Adrenal gland (tissue), 19 donors: ENCODE measurements around the gene KCTD20. TPM values are rescaled to one million over a fixed set of nuclear protein-coding genes. Genes with fewer than 3 reads are reported as not detected.

Source experiments
- DNase-seq, 7 donors: peaks; one replicate each; pipeline ENCODE4 v3.0.0-alpha.2; 2019 to 2020
- H3K27ac ChIP-seq, 5 donors: fragments of 200-600 bp; sonication (generic) in 4 of 5; 1 replicate in 3 of 5; 2 replicates in 2 of 5; pipeline versions ENCODE4 v1.5.1 to v1.8.0; 2016 to 2020; ENCODE audit warnings: mild to moderate bottlenecking in 1 of 5
- H3K27me3 ChIP-seq: fragments of 200-600 bp; 2 replicates; pipeline ENCODE4 v1.8.0; 2021
- H3K36me3 ChIP-seq, 2 donors: fragments of 200-600 bp; replicated peaks in 1 of 2; 1 replicate in 1 of 2; 2 replicates in 1 of 2; pipeline versions ENCODE4 v1.5.1 to v1.8.0; 2018 to 2022
- H3K4me1 ChIP-seq, 2 donors: fragments of 200-600 bp; replicated peaks in 1 of 2; 1 replicate in 1 of 2; 2 replicates in 1 of 2; pipeline versions ENCODE4 v1.5.1 to v1.8.0; 2018 to 2021
- H3K4me3 ChIP-seq, 4 donors: fragments of 200-600 bp; sonication (generic) in 3 of 4; one replicate each; pipeline ENCODE4 v1.5.1; 2016 to 2018
- H3K9me3 ChIP-seq, 3 donors: fragments of 200-600 bp; sonication (generic) in 1 of 3; replicated peaks in 1 of 3; 1 replicate in 2 of 3; 2 replicates in 1 of 3; pipeline versions ENCODE4 v1.5.1 to v1.8.0; 2016 to 2021
- CTCF ChIP-seq, 6 experiments: fragments of 450-650 bp in 4 of 6; fragments of 200-600 bp in 2 of 6; sonication (generic) in 1 of 6; IDR thresholded peaks; 1 replicate in 5 of 6; 2 replicates in 1 of 6; pipeline versions ENCODE4 v1.5.1 to v1.8.0; 2016 to 2021; ENCODE audit warnings: antibody characterized with exemption in 6 of 6, mild to moderate bottlenecking in 2 of 6, moderate library complexity in 1 of 6
- POLR2A ChIP-seq, 2 donors: fragments of 450-650 bp; IDR thresholded peaks; one replicate each; pipeline ENCODE4 v1.6.1; 2017; ENCODE audit warnings: antibody characterized with exemption in 2 of 2, mild to moderate bottlenecking in 2 of 2, moderate library complexity in 1 of 2
- WGBS, 4 donors: extraction: QIAGEN DNeasy Blood & Tissue Kit in 2 of 4; methylation state at CpG; one replicate each; pipeline versions ENCODE4 v1.1.5 to v1.1.7; 2013 to 2017; 5-methylcytosine and 5-hydroxymethylcytosine counted together
- intact Hi-C, 2 donors: fragments of 100-400 bp; cut with DNase I; formaldehyde crosslinking; loops; one replicate each; pipeline versions ENCODE4 v1.14.1 to v1.15.0; 2022 to 2023
- long read RNA-seq, 10 donors: library from polyadenylated mRNA in 3 of 10; unstranded in 2 of 10; stranded (forward) in 1 of 10; transcript quantifications; one replicate each; pipeline ENCODE4 v2.0.0 and lab custom pipeline, GENCODE V29; 2021 to 2026
- polyA plus RNA-seq, 3 donors: library from polyadenylated mRNA; stranded (reverse); fragments of 200-250 nt in 2 of 3; fragments of 350-450 nt in 1 of 3; fragmentation: Illumina TruSeq in 1 of 3; extraction: RNeasy Lipid Tissue Mini Kit (QIAGEN cat#74804) in 1 of 3; gene quantifications; one replicate each; pipeline ENCODE4 v1.2.3, GENCODE V29; 2013 to 2014
- total RNA-seq, 9 donors: library from RNA; depleted of rRNA in 4 of 9; stranded (reverse); fragments of >200 nt in 4 of 9; fragments of 120-200 nt in 1 of 9; fragmentation: NEBNext Ultra II Directional in 1 of 9; extraction: Animal tissue kit (Norgen Biotek cat#: 25700) in 1 of 9; gene quantifications; one replicate each; pipeline versions ENCODE4 v1.1.0 to v1.2.4, GENCODE V29; 2013 to 2023
- donor health status: healthy with polysubstance abuse.
- donor health status: Bipolar disorder and iron deficiency.
- donor health status: DM: yes; HTN: yes; CAD: no.
- donor health status: DM: no; HTN: no; CAD: no.
- donor health status: DM: no; HTN: no; CAD: no.
- donor health status: DM: yes; HTN: yes; CAD: no.

The KCTD20 gene
- total RNA-seq (10 to 100 TPM; 42.2 to 78.0 (median 57.2) TPM), polyA plus RNA-seq (10 to 100 TPM; 15.3 to 66.6 (median 16.7) TPM)
- long read RNA-seq, donor 1, full-length matches to known transcripts = 14 of 14 reads
- long read RNA-seq, donor 1, partial matches to known transcripts = 0 of 14 reads
- long read RNA-seq, donor 1, other reads (novel, unspliced or antisense) = 0 of 14 reads
- long read RNA-seq, donor 2, full-length matches to known transcripts = 10 of 10 reads
- long read RNA-seq, donor 2, partial matches to known transcripts = 0 of 10 reads
- long read RNA-seq, donor 2, other reads (novel, unspliced or antisense) = 0 of 10 reads
- long read RNA-seq, donor 3, full-length matches to known transcripts = 16 of 16 reads
- long read RNA-seq, donor 3, partial matches to known transcripts = 0 of 16 reads
- long read RNA-seq, donor 3, other reads (novel, unspliced or antisense) = 0 of 16 reads
- long read RNA-seq, donor 4, full-length matches to known transcripts = 1 of 6 reads
- long read RNA-seq, donor 4, partial matches to known transcripts = 1 of 6 reads
- long read RNA-seq, donor 4, other reads (novel, unspliced or antisense) = 4 of 6 reads
- long read RNA-seq, donor 5, full-length matches to known transcripts = 31 of 44 reads
- long read RNA-seq, donor 5, partial matches to known transcripts = 3 of 44 reads
- long read RNA-seq, donor 5, other reads (novel, unspliced or antisense) = 10 of 44 reads
- long read RNA-seq, donor 6, partial matches to known transcripts = 0 of 6 reads
- long read RNA-seq, donor 6, other reads (novel, unspliced or antisense) = 6 of 6 reads
- long read RNA-seq, donor 7, full-length matches to known transcripts = 5 of 5 reads
- long read RNA-seq, donor 7, partial matches to known transcripts = 0 of 5 reads
- long read RNA-seq, donor 7, other reads (novel, unspliced or antisense) = 0 of 5 reads
- long read RNA-seq, donor 8, full-length matches to known transcripts = 30 of 46 reads
- long read RNA-seq, donor 8, partial matches to known transcripts = 16 of 46 reads
- long read RNA-seq, donor 8, other reads (novel, unspliced or antisense) = 0 of 46 reads
- long read RNA-seq, donor 9, full-length matches to known transcripts = 16 of 16 reads
- long read RNA-seq, donor 9, partial matches to known transcripts = 0 of 16 reads
- long read RNA-seq, donor 9, other reads (novel, unspliced or antisense) = 0 of 16 reads
- long read RNA-seq, donor 10 = 0 reads

DNA sequence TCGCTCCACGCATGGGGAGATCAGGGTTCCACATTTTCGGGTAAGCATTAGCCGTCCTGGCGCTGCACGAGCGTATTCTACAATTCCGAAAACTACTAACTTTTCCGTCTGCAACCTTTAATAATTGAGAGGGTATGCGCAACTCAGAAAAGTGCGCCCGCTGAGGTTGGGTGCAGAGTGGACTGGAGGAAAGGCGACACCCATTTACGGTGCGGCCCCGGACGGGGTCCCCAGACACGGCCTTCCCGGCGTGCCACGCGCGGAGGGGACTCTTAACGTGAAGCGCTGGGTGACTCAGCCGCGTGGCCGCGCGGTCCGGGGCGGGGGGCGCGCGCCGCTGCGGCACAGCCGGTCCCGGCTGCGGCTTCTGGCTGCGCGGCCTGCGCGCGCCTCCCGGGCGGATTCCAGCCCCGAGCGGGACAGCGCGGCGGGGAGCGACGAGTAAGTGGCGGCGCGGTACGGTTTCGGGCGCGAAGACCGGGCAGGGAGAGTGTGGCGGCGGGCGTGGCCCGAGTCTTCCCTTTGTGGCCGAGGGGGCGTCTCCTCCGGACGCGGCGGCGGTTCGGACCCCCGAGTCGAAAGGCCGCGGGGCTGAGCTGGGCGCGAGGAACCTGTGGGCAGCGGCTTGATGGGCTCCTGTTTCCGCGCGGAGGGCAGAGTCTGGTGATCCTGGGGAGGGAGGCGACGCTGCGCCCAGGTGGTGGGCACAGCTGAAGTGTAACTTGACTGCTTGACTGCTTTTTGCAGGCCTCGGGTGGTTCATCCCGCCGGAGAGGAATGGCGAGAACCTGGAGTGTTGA, at the start of gene KCTD20, which contains the start of gene PXT1:
KCTD20 (plus strand) TSS at position 330 of the 800 bp plus-strand sequence. CDS start 27,098 bp downstream, outside the sequence.
PXT1 (minus strand) TSS at position 184 of the 800 bp plus-strand sequence. CDS start 16,772 bp downstream, outside the sequence.
- peak; percentile 87 to 93 (median 90) for DNase-seq
- 0 to 1% (median 0%) methylated on average over 21 to 91 of the region's 91 CpGs for WGBS, 4 donors
- TF ChIP-seq CTCF (IDR thresholded peaks at IDR 0.05) (peak in 1 of 6 experiments; percentile 7), POLR2A (IDR thresholded peaks at IDR 0.05) (peak; percentile 84 to 93)
- Histone ChIP-seq H3K27ac (peak within 1 kb of the TSS; percentile 96 to 99 (median 98)), H3K9me3 (no peaks in the 10 kb centered on the region), H3K4me3 (peak within 1 kb of the TSS; percentile 59 to 93 (median 73)), H3K27me3 (no peaks in the 10 kb centered on the region), H3K36me3 (no peaks in the 10 kb centered on the region), H3K4me1 (peaks cover 31 to 51% of the 10 kb centered on the region in 2 donors)
- intact Hi-C loops = no loop called here

GRCh38 chr6:36399970-36400369, 42.8 kb upstream of the KCTD20 start:
- WGBS, 4 donors = 60 to 88% (median 80%) methylated on average over 1 of the region's 1 CpG
- Histone ChIP-seq H3K27me3 (no peaks in the 10 kb centered on the region), H3K4me1 (no peaks in the 10 kb centered on the region), H3K4me3 (no peak overlapping the region), H3K27ac (no peak overlapping the region), H3K36me3 (no peaks in the 10 kb centered on the region), H3K9me3 (no peaks in the 10 kb centered on the region)
- intact Hi-C loops = no loop called here
- TF ChIP-seq POLR2A (IDR thresholded peaks at IDR 0.05) (no peak), CTCF (IDR thresholded peaks at IDR 0.05) (no peak)
- no peak for DNase-seq

GRCh38 chr6:36402481-36402880, 40.3 kb upstream of the KCTD20 start:
- no peak for DNase-seq
- TF ChIP-seq POLR2A (IDR thresholded peaks at IDR 0.05) = no peak
- TF ChIP-seq CTCF (IDR thresholded peaks at IDR 0.05) = no peak
- H3K36me3 ChIP-seq = no peaks in the 10 kb centered on the region
- no peak overlapping the region for H3K4me3 ChIP-seq
- H3K27me3 ChIP-seq = no peaks in the 10 kb centered on the region
- 73 to 81% (median 77%) methylated on average over 3 of the region's 3 CpGs for WGBS, 4 donors
- no peaks in the 10 kb centered on the region for H3K4me1 ChIP-seq
- intact Hi-C loops = no loop called here
- no peaks in the 10 kb centered on the region for H3K9me3 ChIP-seq
- no peak overlapping the region for H3K27ac ChIP-seq
